Cardiac fibroblast (primary cell): ENCODE measurements around the gene NFATC1.

Source experiments
- DNase-seq, 2 donors: peaks; one replicate each; pipeline versions ENCODE4 v3.0.0 to v3.0.0-alpha.2; 2010; ENCODE audit warnings: low read depth in 2 of 2
- H3K4me3 ChIP-seq, 2 donors: replicated peaks in 1 of 2; 1 replicate in 1 of 2; 2 replicates in 1 of 2; pipeline ENCODE4 v1.5.1; 2011; ENCODE audit warnings: low read depth in 2 of 2, low read length in 2 of 2, mild to moderate bottlenecking in 2 of 2, moderate library complexity in 1 of 2
- CTCF ChIP-seq: IDR thresholded peaks from one replicate; pipeline ENCODE4 v1.5.1; 2011; ENCODE audit warnings: low read depth, mild to moderate bottlenecking, low read length, inconsistent platforms

NFATC1 gene

DNA sequence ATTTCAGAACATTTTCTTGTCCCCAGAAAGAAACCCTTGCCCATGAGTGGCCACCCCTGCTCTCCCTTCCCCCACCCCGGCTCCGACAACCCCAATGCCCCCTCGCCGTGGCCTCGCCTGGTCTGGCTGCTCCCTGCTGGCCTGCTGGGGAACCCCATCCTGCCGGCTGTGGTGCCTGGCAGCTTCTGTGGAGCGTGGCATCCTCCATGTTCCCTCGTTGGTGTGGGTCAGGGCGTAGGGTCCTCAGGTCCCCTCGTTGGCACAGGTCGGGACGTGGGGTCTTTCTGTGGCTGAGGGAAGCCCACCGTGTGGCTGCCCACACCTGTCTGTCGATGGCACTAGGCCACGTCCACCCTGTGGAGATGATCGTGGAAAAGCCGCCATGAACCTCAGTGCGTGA is 61.9 kb downstream of the NFATC1 start:
- TF ChIP-seq CTCF = no peak
- H3K4me3 ChIP-seq = no peak overlapping the region
- DNase-seq = no peak

DNA sequence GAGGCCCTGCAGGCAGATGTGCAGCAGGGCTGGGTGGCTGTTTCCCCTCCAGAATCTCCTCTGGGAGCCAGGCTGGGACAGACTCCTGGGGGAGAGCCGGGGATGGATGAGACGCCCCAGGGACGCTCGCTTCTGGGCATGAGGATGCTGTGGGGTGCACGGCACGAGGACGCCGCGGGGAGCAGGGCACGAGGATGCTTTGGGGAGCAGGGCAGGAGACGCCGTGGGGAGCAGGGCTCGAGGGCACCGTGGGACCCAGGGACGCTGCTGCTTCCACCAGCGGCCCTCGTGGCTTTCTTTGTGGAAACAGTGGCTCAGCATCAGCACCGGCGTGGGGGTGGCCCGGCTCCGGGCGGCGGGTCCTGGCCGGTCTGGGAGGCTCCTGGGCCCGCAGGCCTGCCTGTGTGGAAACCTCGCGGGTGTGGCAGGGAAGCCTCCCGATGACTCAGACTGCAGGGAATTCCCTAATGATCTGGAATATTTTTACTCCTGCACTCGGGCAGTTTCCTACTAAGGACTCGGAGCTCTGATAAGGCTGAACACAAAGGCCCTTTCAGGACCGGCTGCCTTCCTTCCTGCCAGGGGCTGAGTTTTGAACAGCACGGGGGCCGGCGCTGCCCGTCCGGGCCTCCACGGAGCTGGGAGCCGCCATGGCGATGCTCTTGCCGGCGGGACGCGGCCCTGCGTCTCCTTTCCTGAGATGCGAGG is 62.6 kb downstream of the NFATC1 start:
- peak; percentile 73 to 93 for DNase-seq

DNA sequence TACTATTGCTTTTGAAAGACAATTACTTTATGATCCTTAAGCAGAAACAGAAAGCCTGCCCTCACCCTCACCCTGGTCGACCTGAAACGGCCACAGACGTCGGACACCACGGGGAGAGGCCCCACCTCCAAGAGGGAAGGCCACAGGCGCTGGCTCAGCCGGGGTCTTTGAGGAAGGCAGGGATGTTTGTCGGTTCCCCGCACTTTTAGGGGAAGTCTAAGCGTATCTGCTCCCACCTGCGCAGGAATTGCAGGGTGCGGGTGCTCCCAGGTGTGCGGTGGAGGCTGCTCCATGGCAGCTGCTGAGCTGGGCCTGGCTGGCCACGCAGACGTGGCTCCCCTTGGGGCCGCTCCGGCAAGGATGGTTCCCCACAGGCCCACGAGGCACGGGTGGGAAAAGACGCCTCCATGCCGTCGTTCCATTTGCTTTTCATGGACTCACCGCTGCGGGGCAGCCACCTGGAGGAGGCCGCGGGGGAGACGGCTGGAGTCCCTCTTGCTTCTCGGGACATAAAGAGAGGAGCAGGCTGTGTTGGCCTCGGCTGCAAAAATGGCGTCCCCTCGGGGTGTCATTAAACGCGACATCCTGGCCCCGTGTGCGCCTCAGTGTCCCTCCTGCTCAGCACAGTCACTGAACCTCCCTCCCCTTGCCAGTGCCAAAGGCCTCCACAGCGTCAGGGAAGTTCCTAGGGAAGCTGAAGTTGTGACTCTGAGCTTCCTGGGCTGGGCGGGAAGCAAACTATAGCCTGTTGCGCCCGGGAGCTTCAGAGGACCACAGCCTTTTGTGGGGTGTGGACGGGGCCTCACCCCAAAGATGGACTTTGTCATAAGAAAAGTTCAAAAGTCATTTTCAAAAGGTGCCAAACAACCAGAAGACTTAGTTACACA is 63.4 kb downstream of the NFATC1 start:
- H3K4me3 ChIP-seq = peak overlapping the region in 1 of 2 donors; percentile 30
- no peak for DNase-seq
- no peak for TF ChIP-seq CTCF

More for the DNA sequence above, 62.6 kb downstream of the NFATC1 start:
- no peak for TF ChIP-seq CTCF
- H3K4me3 ChIP-seq = peak overlapping the region in 1 of 2 donors; percentile 30

- TF ChIP-seq CTCF = no peak
- no peak overlapping the region for H3K4me3 ChIP-seq
Measured at GRCh38 chr18:79459946-79460480, 64.3 kb downstream of the NFATC1 start.

GRCh38 chr18:79460481-79461300 is 65.0 kb downstream of the NFATC1 start:
- H3K4me3 ChIP-seq = no peak overlapping the region
- DNase-seq = peak in 1 of 2 donors; percentile 22

More at GRCh38 chr18:79459946-79460480, 64.3 kb downstream of the NFATC1 start:
- DNase-seq = peak in 1 of 2 donors; percentile 22

More at GRCh38 chr18:79460481-79461300, 65.0 kb downstream of the NFATC1 start:
- no peak for TF ChIP-seq CTCF
